ENCODE measurements around the gene RBP2.

Gene RBP2

DNA sequence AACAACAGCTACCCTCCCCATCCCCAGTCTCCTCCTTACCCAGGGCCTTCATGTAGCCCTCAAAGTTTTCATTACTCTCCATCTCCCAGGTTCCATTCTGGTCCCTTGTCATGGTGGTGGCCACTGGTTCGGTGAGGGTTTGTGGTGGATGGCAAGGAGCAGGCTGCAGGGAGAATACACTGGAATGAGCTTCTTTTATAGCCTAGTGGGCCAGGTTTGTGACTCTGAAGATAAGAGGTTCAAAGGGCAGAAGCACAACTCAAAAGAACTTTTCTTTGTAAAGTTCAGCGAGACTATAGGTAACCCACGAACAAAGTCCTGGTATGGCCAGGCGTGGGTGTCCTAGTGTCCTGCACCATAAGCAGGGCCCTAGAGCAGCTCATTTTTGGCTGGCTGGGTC, at the start of gene RBP2:
RBP2 (minus strand) TSS at position 169 of the 400 bp plus-strand sequence; CDS start at position 112, 57 bp downstream.
- no peaks in the 10 kb centered on the region for H3K27me3 ChIP-seq

GRCh38 chr3:139524841-139525636, 48.7 kb upstream of the RBP2 start:
- H3K36me3 ChIP-seq: no peaks in the 10 kb centered on the region
- TF ChIP-seq, protein P1, sequence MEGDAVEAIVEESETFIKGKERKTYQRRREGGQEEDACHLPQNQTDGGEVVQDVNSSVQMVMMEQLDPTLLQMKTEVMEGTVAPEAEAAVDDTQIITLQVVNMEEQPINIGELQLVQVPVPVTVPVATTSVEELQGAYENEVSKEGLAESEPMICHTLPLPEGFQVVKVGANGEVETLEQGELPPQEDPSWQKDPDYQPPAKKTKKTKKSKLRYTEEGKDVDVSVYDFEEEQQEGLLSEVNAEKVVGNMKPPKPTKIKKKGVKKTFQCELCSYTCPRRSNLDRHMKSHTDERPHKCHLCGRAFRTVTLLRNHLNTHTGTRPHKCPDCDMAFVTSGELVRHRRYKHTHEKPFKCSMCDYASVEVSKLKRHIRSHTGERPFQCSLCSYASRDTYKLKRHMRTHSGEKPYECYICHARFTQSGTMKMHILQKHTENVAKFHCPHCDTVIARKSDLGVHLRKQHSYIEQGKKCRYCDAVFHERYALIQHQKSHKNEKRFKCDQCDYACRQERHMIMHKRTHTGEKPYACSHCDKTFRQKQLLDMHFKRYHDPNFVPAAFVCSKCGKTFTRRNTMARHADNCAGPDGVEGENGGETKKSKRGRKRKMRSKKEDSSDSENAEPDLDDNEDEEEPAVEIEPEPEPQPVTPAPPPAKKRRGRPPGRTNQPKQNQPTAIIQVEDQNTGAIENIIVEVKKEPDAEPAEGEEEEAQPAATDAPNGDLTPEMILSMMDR (IDR thresholded peaks at IDR 0.05): no peak

More for the DNA sequence above, at the start of gene RBP2:
- no peak within 1 kb of the TSS for H3K4me3 ChIP-seq (ENCODE audit: low read depth in 1 of 2, low read length in 1 of 2)
- H3K27ac ChIP-seq: no peak within 1 kb of the TSS
- no peaks in the 10 kb centered on the region for H3K4me1 ChIP-seq (ENCODE audit: control insufficient read depth in 1 of 2, insufficient read depth in 1 of 2, low read depth in 1 of 2, low read length in 1 of 2)
- TF ChIP-seq, protein P1 (IDR thresholded peaks at IDR 0.05): no peak
- no peaks in the 10 kb centered on the region for H3K36me3 ChIP-seq
- no peaks in the 10 kb centered on the region for H3K9me3 ChIP-seq

GRCh38 chr3:139523718-139524117, 47.4 kb upstream of the RBP2 start:
- Histone ChIP-seq H3K4me3 (ENCODE audit: low read depth in 1 of 2, low read length in 1 of 2) (no peak overlapping the region), H3K9me3 (no peaks in the 10 kb centered on the region), H3K27ac (no peak overlapping the region), H3K27me3 (no peaks in the 10 kb centered on the region), H3K36me3 (no peaks in the 10 kb centered on the region), H3K4me1 (ENCODE audit: control insufficient read depth in 1 of 2, insufficient read depth in 1 of 2, low read depth in 1 of 2, low read length in 1 of 2) (peaks cover 5 to 11% of the 10 kb centered on the region in 2 experiments)
- TF ChIP-seq, protein P1 (IDR thresholded peaks at IDR 0.05): no peak

More at GRCh38 chr3:139524841-139525636, 48.7 kb upstream of the RBP2 start:
- no peaks in the 10 kb centered on the region for H3K27me3 ChIP-seq
- no peaks in the 10 kb centered on the region for H3K9me3 ChIP-seq
- H3K27ac ChIP-seq: no peak overlapping the region
- peaks cover 5 to 11% of the 10 kb centered on the region in 2 experiments for H3K4me1 ChIP-seq (ENCODE audit: control insufficient read depth in 1 of 2, insufficient read depth in 1 of 2, low read depth in 1 of 2, low read length in 1 of 2)
- H3K4me3 ChIP-seq (ENCODE audit: low read depth in 1 of 2, low read length in 1 of 2): no peak overlapping the region

- no peaks in the 10 kb centered on the region for H3K36me3 ChIP-seq
- H3K9me3 ChIP-seq: no peaks in the 10 kb centered on the region
- H3K4me1 ChIP-seq (ENCODE audit: control insufficient read depth in 1 of 2, insufficient read depth in 1 of 2, low read depth in 1 of 2, low read length in 1 of 2): peaks cover 5 to 11% of the 10 kb centered on the region in 2 experiments
- H3K4me3 ChIP-seq (ENCODE audit: low read depth in 1 of 2, low read length in 1 of 2): no peak overlapping the region
- TF ChIP-seq, protein P1 (IDR thresholded peaks at IDR 0.05): no peak
- no peaks in the 10 kb centered on the region for H3K27me3 ChIP-seq
- no peak overlapping the region for H3K27ac ChIP-seq
These were observed 46.9 kb upstream of the RBP2 start for GRCh38 chr3:139523166-139523565.

DNA sequence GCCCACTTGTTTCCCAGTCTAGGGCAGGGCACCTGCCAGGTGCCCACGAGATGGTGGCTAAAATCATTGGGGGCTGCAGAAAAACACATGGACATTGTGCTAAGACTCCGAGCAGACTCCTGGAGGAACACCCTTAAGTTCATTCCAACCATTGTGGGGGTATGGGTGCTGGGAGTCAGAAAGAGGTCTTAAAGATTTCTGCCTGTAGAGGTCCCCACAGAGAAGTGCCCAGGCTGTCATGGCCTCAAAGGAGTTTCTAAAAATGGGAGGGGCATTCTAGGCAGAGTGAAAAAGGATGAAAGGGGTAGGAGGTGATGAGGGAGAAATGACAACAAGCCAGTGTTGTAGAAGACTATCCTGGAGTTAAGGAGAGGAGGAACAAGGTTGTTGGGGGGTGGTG, 46.1 kb upstream of the RBP2 start:
- H3K4me1 ChIP-seq (ENCODE audit: control insufficient read depth in 1 of 2, insufficient read depth in 1 of 2, low read depth in 1 of 2, low read length in 1 of 2): peaks cover 5 to 11% of the 10 kb centered on the region in 2 experiments
- TF ChIP-seq, protein P1 (IDR thresholded peaks at IDR 0.05): no peak
- H3K9me3 ChIP-seq: no peaks in the 10 kb centered on the region
- no peaks in the 10 kb centered on the region for H3K27me3 ChIP-seq
- H3K4me3 ChIP-seq (ENCODE audit: low read depth in 1 of 2, low read length in 1 of 2): no peak overlapping the region
- H3K36me3 ChIP-seq: no peaks in the 10 kb centered on the region
- H3K27ac ChIP-seq: no peak overlapping the region
